Keratinocyte (primary cell): ENCODE results near the gene GAP43. TPM values are rescaled to one million over a fixed set of nuclear protein-coding genes. Genes with fewer than 3 reads are reported as not detected.

Experiments
- DNase-seq: peaks from one replicate; pipeline ENCODE4 v3.0.0-alpha.2; 2011; ENCODE audit warnings: low read depth, missing footprints, low spot score
- FAIRE-seq: peaks from 2 replicates; lab custom pipeline; 2011; peaks lifted over from hg19 to GRCh38; lab: Jason Lieb, UNC
- H2AFZ ChIP-seq: 2 replicates; pipeline ENCODE4 v1.6.0; 2012; ENCODE audit warnings: low read length, control low read depth, inconsistent platforms; ENCODE audit not compliant: control insufficient read depth
- H3K27ac ChIP-seq: 2 replicates; pipeline ENCODE4 v1.5.1; 2011; ENCODE audit warnings: low read length; ENCODE audit not compliant: control insufficient read depth, insufficient read depth
- H3K27me3 ChIP-seq: 3 replicates; pipeline ENCODE4 v1.6.0; 2011; ENCODE audit warnings: low read length; ENCODE audit not compliant: control insufficient read depth, insufficient read depth; ENCODE audit errors: extremely low read depth
- H3K36me3 ChIP-seq, 2 experiments: 2 replicates in 1 of 2; 3 replicates in 1 of 2; pipeline ENCODE4 v1.5.1; 2011; ENCODE audit warnings: low read length in 2 of 2, mild to moderate bottlenecking in 1 of 2; ENCODE audit not compliant: control insufficient read depth in 2 of 2, insufficient read depth in 2 of 2; ENCODE audit errors: extremely low read depth in 1 of 2
- H3K4me1 ChIP-seq: 3 replicates; pipeline ENCODE4 v1.5.1; 2011; ENCODE audit warnings: low read length; ENCODE audit not compliant: control insufficient read depth, insufficient read depth; ENCODE audit errors: extremely low read depth
- H3K4me2 ChIP-seq: 3 replicates; pipeline ENCODE4 v1.6.0; 2011; ENCODE audit warnings: low read depth, low read length; ENCODE audit not compliant: control insufficient read depth, insufficient read depth; ENCODE audit errors: extremely low read depth
- H3K4me3 ChIP-seq, 3 experiments: fragments of 200-600 bp in 1 of 3; sonication (generic) in 1 of 3; 2 replicates in 2 of 3; 3 replicates in 1 of 3; pipeline ENCODE4 v1.5.1; 2011 to 2016; ENCODE audit warnings: low read length in 3 of 3, mild to moderate bottlenecking in 3 of 3, control low read depth in 2 of 3, inconsistent platforms in 1 of 3, low read depth in 1 of 3, mixed read lengths in 1 of 3, mixed run types in 1 of 3, moderate library complexity in 1 of 3; ENCODE audit not compliant: control insufficient read depth in 2 of 3, insufficient read depth in 2 of 3; ENCODE audit errors: extremely low read depth in 1 of 3
- H3K79me2 ChIP-seq: 2 replicates; pipeline ENCODE4 v1.6.0; 2012; ENCODE audit warnings: low read length; ENCODE audit not compliant: control insufficient read depth, insufficient read depth
- H3K9ac ChIP-seq: 3 replicates; pipeline ENCODE4 v1.6.0; 2011; ENCODE audit warnings: low read length; ENCODE audit not compliant: control insufficient read depth, insufficient read depth; ENCODE audit errors: extremely low read depth
- H3K9me1 ChIP-seq: 3 replicates; pipeline ENCODE4 v1.6.0; 2011; ENCODE audit warnings: low read length; ENCODE audit not compliant: control insufficient read depth, insufficient read depth; ENCODE audit errors: extremely low read depth
- H3K9me3 ChIP-seq: 2 replicates; pipeline ENCODE4 v1.5.1; 2012; ENCODE audit warnings: low read depth, low read length; ENCODE audit not compliant: control insufficient read depth
- H4K20me1 ChIP-seq: 3 replicates; pipeline ENCODE4 v1.6.0; 2011; ENCODE audit warnings: low read length; ENCODE audit not compliant: control insufficient read depth, insufficient read depth; ENCODE audit errors: extremely low read depth
- EZH2 ChIP-seq: IDR thresholded peaks from one replicate; pipeline ENCODE4 v1.6.1; 2012; ENCODE audit warnings: inconsistent platforms, mild to moderate bottlenecking, low read length, moderate library complexity
- dilution Hi-C: fragments of 300-500 bp; cut with MboI; formaldehyde crosslinking; loops from one replicate; pipeline ENCODE4 v1.7.0; 2020; ENCODE audit warnings: low sequenced_read_pairs; ENCODE audit not compliant: extremely low pct_ligation_motif_present
- polyA plus RNA-seq, 5 experiments: library from polyadenylated mRNA; depleted of rRNA in 3 of 5; stranded (reverse) in 3 of 5; stranded (forward) in 1 of 5; unstranded in 1 of 5; fragments of >200 nt; gene quantifications; 1 replicate in 1 of 5; 2 replicates in 3 of 5; 3 replicates in 1 of 5; pipeline versions ENCODE4 v1.2.1 to v1.2.3, GENCODE V29; 2011 to 2012; ENCODE audit warnings: missing spikeins in 2 of 5, low read depth in 1 of 5, low replicate concordance in 1 of 5
- TF ChIP-seq, protein P1 (sequence below), 3 experiments: IDR thresholded peaks in 1 of 3; conservative IDR thresholded peaks in 1 of 3; optimal IDR thresholded peaks in 1 of 3; 2 replicates in 2 of 3; 3 replicates in 1 of 3; pipeline versions ENCODE3 to v1.5.1; 2011; ENCODE audit warnings: low read length in 3 of 3, mild to moderate bottlenecking in 3 of 3, moderate library complexity in 2 of 3, control low read depth in 1 of 3, inconsistent platforms in 1 of 3; ENCODE audit not compliant: insufficient read depth in 2 of 3; ENCODE audit errors: extremely low read depth in 1 of 3

GAP43 gene
- polyA plus RNA-seq, 1 donor (not counting 4 experiments of a cell fraction or from before 2014, with no cell fraction given), result not detected

DNA sequence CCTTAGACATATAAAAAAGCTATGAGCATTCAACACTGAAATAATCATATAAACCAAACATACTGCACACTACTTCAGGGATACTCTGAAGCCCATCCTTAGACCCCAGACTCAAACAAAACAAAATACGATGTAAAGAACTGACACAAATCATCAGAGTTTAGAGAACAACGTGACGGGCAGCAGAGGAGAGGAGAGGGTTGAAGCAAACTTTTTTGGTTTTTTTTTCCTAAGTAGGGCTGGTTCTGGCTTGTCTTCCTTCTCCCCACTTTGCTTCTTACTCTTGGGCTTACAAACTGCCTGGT, 34.7 kb downstream of the GAP43 start:
- Histone ChIP-seq H2AFZ (peak overlapping the region; percentile 92), H3K9me1 (no peaks in the 10 kb centered on the region), H3K4me2 (peak overlapping the region; percentile 91), H3K79me2 (no peaks in the 10 kb centered on the region), H3K4me1 (peaks cover 7% of the 10 kb centered on the region), H4K20me1 (no peaks in the 10 kb centered on the region), H3K4me3 (peak overlapping the region; percentile 38 to 77 (median 74)), H3K9ac (peak overlapping the region; percentile 74), H3K27ac (peak overlapping the region; percentile 66), H3K36me3 (no peaks in the 10 kb centered on the region), H3K9me3 (no peaks in the 10 kb centered on the region), H3K27me3 (no peaks in the 10 kb centered on the region)
- FAIRE-seq, result no peak
- TF ChIP-seq EZH2, result no peak
- TF ChIP-seq, protein P1, sequence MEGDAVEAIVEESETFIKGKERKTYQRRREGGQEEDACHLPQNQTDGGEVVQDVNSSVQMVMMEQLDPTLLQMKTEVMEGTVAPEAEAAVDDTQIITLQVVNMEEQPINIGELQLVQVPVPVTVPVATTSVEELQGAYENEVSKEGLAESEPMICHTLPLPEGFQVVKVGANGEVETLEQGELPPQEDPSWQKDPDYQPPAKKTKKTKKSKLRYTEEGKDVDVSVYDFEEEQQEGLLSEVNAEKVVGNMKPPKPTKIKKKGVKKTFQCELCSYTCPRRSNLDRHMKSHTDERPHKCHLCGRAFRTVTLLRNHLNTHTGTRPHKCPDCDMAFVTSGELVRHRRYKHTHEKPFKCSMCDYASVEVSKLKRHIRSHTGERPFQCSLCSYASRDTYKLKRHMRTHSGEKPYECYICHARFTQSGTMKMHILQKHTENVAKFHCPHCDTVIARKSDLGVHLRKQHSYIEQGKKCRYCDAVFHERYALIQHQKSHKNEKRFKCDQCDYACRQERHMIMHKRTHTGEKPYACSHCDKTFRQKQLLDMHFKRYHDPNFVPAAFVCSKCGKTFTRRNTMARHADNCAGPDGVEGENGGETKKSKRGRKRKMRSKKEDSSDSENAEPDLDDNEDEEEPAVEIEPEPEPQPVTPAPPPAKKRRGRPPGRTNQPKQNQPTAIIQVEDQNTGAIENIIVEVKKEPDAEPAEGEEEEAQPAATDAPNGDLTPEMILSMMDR (optimal IDR thresholded peaks at IDR 0.05 in 1 of 3, IDR thresholded peaks at IDR 0.05 in 1 of 3, conservative IDR thresholded peaks at IDR 0.05 in 1 of 3; ENCODE audit: extremely low read depth in 1 of 3, insufficient read depth in 2 of 3, low read length in 3 of 3), result no peak
- DNase-seq, result no peak
- dilution Hi-C loops, result no loop called here

DNA sequence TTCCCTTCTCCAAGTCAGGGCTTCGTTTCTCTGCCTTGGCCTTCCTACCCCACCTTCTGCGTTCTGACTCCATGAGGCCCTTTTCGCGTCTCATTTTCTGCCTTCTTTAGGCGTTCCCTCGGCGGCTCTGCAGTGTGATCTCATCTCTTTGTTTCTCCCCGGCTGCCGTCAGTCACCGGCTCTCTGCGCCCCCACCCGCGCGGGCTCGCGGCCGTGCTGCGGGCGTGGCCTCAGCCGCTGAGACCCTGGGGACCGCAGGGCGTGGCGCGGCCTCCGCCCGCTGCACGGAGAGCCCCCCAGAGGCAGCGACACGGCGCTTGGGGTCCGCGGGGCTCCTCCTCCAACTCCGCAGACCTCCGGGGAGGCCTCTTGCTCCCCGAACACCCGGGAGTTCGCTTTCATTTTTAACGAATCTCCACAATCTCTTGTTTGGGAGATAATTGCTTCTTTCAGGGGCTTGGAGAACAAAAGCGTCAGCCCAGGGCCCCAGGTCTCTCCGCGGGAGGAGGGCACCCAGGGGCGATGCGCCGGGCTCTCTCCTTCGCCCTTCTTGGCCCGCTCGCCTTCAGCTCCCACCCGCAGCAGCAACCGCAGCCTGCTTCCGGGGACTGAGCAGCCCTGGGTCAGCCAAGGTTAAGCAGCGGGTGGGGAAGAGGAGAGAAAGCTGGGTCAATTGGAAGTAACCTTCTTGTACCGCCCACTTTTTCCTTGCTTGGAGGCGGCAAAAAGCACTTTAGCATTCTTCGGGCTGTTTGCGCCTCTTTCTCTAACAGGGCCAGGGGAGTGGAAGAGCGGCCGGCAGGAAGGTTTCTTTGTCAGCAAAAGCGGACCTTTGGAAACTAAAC, 35.2 kb downstream of the GAP43 start:
- Histone ChIP-seq H3K9me3 (no peaks in the 10 kb centered on the region), H3K36me3 (no peaks in the 10 kb centered on the region), H3K9ac (peak overlapping the region; percentile 74), H3K4me3 (peak overlapping the region; percentile 38 to 77 (median 74)), H3K27ac (peak overlapping the region; percentile 66), H2AFZ (peak overlapping the region; percentile 92), H4K20me1 (no peaks in the 10 kb centered on the region), H3K4me1 (peaks cover 7% of the 10 kb centered on the region), H3K4me2 (peak overlapping the region; percentile 91), H3K79me2 (no peaks in the 10 kb centered on the region), H3K27me3 (no peaks in the 10 kb centered on the region), H3K9me1 (no peaks in the 10 kb centered on the region)
- dilution Hi-C loops, result no loop called here
- FAIRE-seq (peak; percentile 41), DNase-seq (no peak)
- TF ChIP-seq, protein P1 (optimal IDR thresholded peaks at IDR 0.05 in 1 of 3, IDR thresholded peaks at IDR 0.05 in 1 of 3, conservative IDR thresholded peaks at IDR 0.05 in 1 of 3; ENCODE audit: extremely low read depth in 1 of 3, insufficient read depth in 2 of 3, low read length in 3 of 3), result no peak
- TF ChIP-seq EZH2, result no peak
